ENCODE results near the gene PYCARD.

GRCh38 chr16:31168848-31169247, 33.7 kb downstream of the PYCARD start:
- TF ChIP-seq CTCF (IDR thresholded peaks at IDR 0.05; ENCODE audit: low read depth, low read length) (no peak), POLR2A (IDR thresholded peaks at IDR 0.05; ENCODE audit: extremely low read depth, insufficient read length) (no peak)
